Measurements from ENCODE around the gene EMC9.

DNA sequence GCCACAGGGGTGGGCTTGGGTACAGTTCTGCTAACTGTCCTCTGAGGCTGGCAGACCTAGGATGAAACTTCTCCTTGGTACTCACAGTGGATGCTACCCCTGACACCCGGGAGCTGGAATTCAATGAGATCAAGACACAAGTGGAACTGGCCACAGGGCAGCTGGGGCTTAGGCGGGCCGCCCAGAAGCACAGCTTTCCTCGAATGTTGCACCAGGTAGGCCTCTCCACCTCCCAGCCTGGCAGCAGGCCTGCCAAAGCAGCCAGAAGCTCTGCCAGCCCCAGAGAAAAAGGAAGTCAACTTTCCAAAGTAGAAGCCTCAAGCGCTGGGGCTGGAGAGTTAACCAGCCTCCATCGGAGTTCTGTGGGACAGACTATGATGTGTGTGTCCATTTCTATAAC is 24.2 kb downstream of the EMC9 start:
- no peak for TF ChIP-seq POLR2A (IDR thresholded peaks at IDR 0.05; ENCODE audit: low read depth, low read length)
- TF ChIP-seq TAF1 (IDR thresholded peaks at IDR 0.05; ENCODE audit: borderline replicate concordance, low read depth, low read length), result no peak

Measured in GM12892 (cell line).